Measurements from ENCODE around the gene ANKRD63. TPM values are rescaled to one million over a fixed set of nuclear protein-coding genes. Genes with fewer than 3 reads are reported as not detected.
A peak's percentile ranks its signal among the peaks of the same experiment; 100 is the strongest.

The ANKRD63 gene
- total RNA-seq, 2 donors from 2014 or later: not detected

DNA sequence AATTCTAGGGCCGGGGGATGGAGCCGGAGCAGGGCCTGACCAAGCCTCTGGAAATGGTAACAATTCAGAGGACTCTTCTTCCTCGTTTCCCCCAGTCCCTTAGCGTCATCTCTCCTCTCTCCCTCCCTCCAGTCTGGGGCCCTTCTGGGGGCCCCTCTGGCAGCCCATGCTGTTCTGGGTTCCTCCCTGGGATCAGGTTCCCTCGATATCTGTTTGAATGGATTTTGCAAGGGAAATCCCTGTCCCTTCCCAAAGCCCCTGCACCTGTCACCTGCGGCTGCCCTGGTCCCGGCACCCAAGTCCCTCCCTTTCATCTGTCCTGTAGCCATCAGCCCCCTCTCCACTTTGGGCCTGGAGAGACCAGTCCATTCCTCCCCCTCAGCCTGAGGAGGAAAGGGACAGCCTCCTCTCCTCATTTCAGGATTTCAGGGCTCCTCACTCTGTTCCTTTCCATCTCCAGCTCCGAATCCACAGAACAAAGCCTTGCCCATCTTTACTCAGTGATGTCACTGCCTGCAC, 26.5 kb upstream of the ANKRD63 start:
- no peak overlapping the region for H3K27ac ChIP-seq
- TF ChIP-seq, protein P1, sequence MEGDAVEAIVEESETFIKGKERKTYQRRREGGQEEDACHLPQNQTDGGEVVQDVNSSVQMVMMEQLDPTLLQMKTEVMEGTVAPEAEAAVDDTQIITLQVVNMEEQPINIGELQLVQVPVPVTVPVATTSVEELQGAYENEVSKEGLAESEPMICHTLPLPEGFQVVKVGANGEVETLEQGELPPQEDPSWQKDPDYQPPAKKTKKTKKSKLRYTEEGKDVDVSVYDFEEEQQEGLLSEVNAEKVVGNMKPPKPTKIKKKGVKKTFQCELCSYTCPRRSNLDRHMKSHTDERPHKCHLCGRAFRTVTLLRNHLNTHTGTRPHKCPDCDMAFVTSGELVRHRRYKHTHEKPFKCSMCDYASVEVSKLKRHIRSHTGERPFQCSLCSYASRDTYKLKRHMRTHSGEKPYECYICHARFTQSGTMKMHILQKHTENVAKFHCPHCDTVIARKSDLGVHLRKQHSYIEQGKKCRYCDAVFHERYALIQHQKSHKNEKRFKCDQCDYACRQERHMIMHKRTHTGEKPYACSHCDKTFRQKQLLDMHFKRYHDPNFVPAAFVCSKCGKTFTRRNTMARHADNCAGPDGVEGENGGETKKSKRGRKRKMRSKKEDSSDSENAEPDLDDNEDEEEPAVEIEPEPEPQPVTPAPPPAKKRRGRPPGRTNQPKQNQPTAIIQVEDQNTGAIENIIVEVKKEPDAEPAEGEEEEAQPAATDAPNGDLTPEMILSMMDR (IDR thresholded peaks at IDR 0.05): no peak
- peaks cover 2 to 6% of the 10 kb centered on the region in 2 donors for H3K4me1 ChIP-seq (ENCODE audit: control insufficient read depth in 1 of 2, low read depth in 2 of 2)
- no peak overlapping the region for H3K4me3 ChIP-seq
- no peaks in the 10 kb centered on the region for H3K9me3 ChIP-seq
- no peaks in the 10 kb centered on the region for H3K27me3 ChIP-seq (replicated peaks; ENCODE audit: insufficient read depth)
- no peak for DNase-seq (ENCODE audit: low spot score)
- no peaks in the 10 kb centered on the region for H3K36me3 ChIP-seq
- ATAC-seq (ENCODE audit: insufficient number of reproducible peaks, low FRiP score, low read depth): no peak

- Histone ChIP-seq H3K36me3 (no peaks in the 10 kb centered on the region), H3K27me3 (replicated peaks; ENCODE audit: insufficient read depth) (no peaks in the 10 kb centered on the region), H3K4me3 (peak within 1 kb of the TSS; percentile 62), H3K27ac (peak within 1 kb of the TSS in 1 of 2 donors; percentile 52), H3K9me3 (no peaks in the 10 kb centered on the region), H3K4me1 (ENCODE audit: control insufficient read depth in 1 of 2, low read depth in 2 of 2) (no peaks in the 10 kb centered on the region)
- TF ChIP-seq, protein P1 (IDR thresholded peaks at IDR 0.05): no peak
- no peak for DNase-seq (ENCODE audit: low spot score)
- ATAC-seq (ENCODE audit: insufficient number of reproducible peaks, low FRiP score, low read depth): no peak
Observed at GRCh38 chr15:40307421-40308211, 24.8 kb upstream of the ANKRD63 start, which contains the start of gene PLCB2. Gene PLCB2, minus strand, starts transcription at chr15:40307935. Its CDS starts 263 bp downstream, at chr15:40307672.

DNA sequence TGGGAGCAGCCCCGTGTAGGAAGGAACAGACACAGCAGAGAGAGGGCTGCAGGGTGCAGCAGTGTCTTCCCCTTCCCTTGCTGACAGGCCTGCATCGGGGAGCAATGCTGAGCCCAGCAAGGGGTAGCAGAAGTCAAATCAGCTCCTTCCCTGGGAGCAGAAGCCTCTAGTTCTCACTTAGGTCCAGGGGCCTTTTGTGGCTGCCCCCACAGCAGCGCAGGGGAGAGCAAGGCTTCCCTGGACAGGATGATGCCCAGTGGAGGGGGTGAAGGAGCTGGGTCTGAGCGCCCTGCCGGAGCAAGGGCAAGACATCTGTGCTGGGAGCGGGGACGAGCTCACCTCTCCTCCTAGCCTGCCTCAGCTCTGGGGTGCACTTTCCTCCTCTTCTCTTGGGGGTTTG, 24.0 kb upstream of the ANKRD63 start:
- Histone ChIP-seq H3K27ac (no peak overlapping the region), H3K9me3 (no peaks in the 10 kb centered on the region), H3K4me1 (ENCODE audit: control insufficient read depth in 1 of 2, low read depth in 2 of 2) (no peaks in the 10 kb centered on the region), H3K27me3 (replicated peaks; ENCODE audit: insufficient read depth) (no peaks in the 10 kb centered on the region), H3K4me3 (peak overlapping the region; percentile 62), H3K36me3 (no peaks in the 10 kb centered on the region)
- TF ChIP-seq, protein P1 (IDR thresholded peaks at IDR 0.05): no peak
- DNase-seq (ENCODE audit: low spot score) (no peak), ATAC-seq (ENCODE audit: insufficient number of reproducible peaks, low FRiP score, low read depth) (no peak)

DNA sequence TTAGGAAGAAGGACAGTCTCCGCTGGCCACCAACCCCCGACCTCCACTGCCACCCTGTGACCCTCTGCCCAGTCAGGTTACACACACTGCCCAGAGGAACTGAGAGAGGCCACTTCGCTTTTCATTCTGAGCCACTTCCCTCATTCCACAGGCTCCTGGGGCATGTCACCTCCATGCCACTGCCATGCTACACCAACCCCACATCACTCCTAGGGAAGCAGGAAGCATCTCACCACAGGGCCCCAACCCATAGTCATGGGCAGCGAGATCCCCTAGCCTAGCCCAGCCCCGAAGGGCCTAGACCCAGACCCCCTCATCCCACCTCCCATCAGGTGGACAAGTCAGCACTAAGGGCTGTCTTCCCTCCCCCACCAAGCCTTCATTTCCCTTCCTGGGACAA, 23.5 kb upstream of the ANKRD63 start:
- H3K27ac ChIP-seq: no peak overlapping the region
- TF ChIP-seq, protein P1 (IDR thresholded peaks at IDR 0.05): no peak
- no peaks in the 10 kb centered on the region for H3K9me3 ChIP-seq
- ATAC-seq (ENCODE audit: insufficient number of reproducible peaks, low FRiP score, low read depth): no peak
- H3K4me1 ChIP-seq (ENCODE audit: control insufficient read depth in 1 of 2, low read depth in 2 of 2): no peaks in the 10 kb centered on the region
- DNase-seq (ENCODE audit: low spot score): no peak
- H3K27me3 ChIP-seq (replicated peaks; ENCODE audit: insufficient read depth): no peaks in the 10 kb centered on the region
- no peaks in the 10 kb centered on the region for H3K36me3 ChIP-seq
- H3K4me3 ChIP-seq: peak overlapping the region; percentile 62

DNA sequence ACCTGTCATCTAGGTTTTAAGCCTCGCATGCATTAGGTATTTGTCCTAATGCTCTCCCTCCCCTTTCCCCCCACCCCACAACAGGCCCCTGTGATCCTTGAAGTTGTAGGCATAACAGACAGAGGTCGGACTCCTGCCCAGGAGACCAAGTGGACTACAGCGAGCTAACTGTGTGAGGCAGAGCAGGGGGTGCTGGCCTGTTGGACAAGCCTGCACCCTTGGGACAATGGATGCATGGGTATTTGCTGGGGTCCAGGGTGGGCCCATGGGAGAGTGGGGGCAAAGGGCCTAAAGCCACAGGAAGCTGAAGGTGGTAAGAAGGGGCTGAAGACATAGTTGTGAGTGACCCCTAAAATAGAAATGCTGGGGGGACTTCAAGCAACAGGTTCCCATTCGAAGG, 22.4 kb upstream of the ANKRD63 start:
- Histone ChIP-seq H3K27me3 (replicated peaks; ENCODE audit: insufficient read depth) (no peaks in the 10 kb centered on the region), H3K36me3 (no peaks in the 10 kb centered on the region), H3K9me3 (no peaks in the 10 kb centered on the region), H3K4me1 (ENCODE audit: control insufficient read depth in 1 of 2, low read depth in 2 of 2) (no peaks in the 10 kb centered on the region), H3K27ac (no peak overlapping the region), H3K4me3 (no peak overlapping the region)
- no peak for ATAC-seq (ENCODE audit: insufficient number of reproducible peaks, low FRiP score, low read depth)
- DNase-seq (ENCODE audit: low spot score): no peak
- TF ChIP-seq, protein P1 (IDR thresholded peaks at IDR 0.05): no peak

Data from thoracic aorta (tissue), 2 donors.